Measurements from ENCODE around the gene PXN.

GRCh38 chr12:120212301-120212700 lies 53.2 kb downstream of the PXN start:
- TF ChIP-seq POLR2A (IDR thresholded peaks at IDR 0.05) (no peak), POLR2AphosphoS5 (IDR thresholded peaks at IDR 0.05) (no peak), EP300 (IDR thresholded peaks at IDR 0.05) (no peak)
- TF ChIP-seq, protein P1, sequence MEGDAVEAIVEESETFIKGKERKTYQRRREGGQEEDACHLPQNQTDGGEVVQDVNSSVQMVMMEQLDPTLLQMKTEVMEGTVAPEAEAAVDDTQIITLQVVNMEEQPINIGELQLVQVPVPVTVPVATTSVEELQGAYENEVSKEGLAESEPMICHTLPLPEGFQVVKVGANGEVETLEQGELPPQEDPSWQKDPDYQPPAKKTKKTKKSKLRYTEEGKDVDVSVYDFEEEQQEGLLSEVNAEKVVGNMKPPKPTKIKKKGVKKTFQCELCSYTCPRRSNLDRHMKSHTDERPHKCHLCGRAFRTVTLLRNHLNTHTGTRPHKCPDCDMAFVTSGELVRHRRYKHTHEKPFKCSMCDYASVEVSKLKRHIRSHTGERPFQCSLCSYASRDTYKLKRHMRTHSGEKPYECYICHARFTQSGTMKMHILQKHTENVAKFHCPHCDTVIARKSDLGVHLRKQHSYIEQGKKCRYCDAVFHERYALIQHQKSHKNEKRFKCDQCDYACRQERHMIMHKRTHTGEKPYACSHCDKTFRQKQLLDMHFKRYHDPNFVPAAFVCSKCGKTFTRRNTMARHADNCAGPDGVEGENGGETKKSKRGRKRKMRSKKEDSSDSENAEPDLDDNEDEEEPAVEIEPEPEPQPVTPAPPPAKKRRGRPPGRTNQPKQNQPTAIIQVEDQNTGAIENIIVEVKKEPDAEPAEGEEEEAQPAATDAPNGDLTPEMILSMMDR (IDR thresholded peaks at IDR 0.05) = no peak

Data from suprapubic skin (tissue), 4 donors.